K562 (cell line): ENCODE data around the gene DNMT3A.

Experiments
- CEBPZ ChIP-seq: fragments of 150-350 bp; IDR thresholded peaks from 2 replicates; pipeline ENCODE4 v1.6.1; 2014; ENCODE audit warnings: low read depth, mild to moderate bottlenecking, low read length, borderline replicate concordance
- HDAC2 ChIP-seq: fragments of 450-650 bp; IDR thresholded peaks from 2 replicates; pipeline ENCODE4 v1.6.1; 2016; ENCODE audit warnings: mild to moderate bottlenecking
- HNRNPH1 ChIP-seq: fragments of 200-400 bp; formaldehyde crosslinking; optimal IDR thresholded peaks from 2 replicates; pipeline ENCODE3; 2017; ENCODE audit warnings: low read depth, mild to moderate bottlenecking, low read length, moderate library complexity
- YY1 ChIP-seq, 3 experiments: IDR thresholded peaks; 2 replicates each; pipeline ENCODE4 v1.6.1; 2011; ENCODE audit warnings: low read length in 2 of 3, mild to moderate bottlenecking in 2 of 3, moderate library complexity in 2 of 3, borderline replicate concordance in 1 of 3, control low read depth in 1 of 3, low read depth in 1 of 3; ENCODE audit not compliant: insufficient read depth in 3 of 3, insufficient replicate concordance in 2 of 3, control insufficient read depth in 1 of 3, insufficient read length in 1 of 3; ENCODE audit errors: extremely low read depth in 1 of 3

- TF ChIP-seq HNRNPH1 (no peak), HDAC2 (no peak), CEBPZ (no peak), YY1 (IDR thresholded peaks at IDR 0.05; ENCODE audit: borderline replicate concordance in 1 of 3, control insufficient read depth in 1 of 3, extremely low read depth in 1 of 3, insufficient read depth in 3 of 3, insufficient read length in 1 of 3, insufficient replicate concordance in 2 of 3, low read depth in 1 of 3, low read length in 2 of 3) (no peak)
Observed at GRCh38 chr2:25190536-25190935, 151.2 kb downstream of the DNMT3A start.
